ENCODE results near the gene CYB561D1. TPM values are rescaled to one million over a fixed set of nuclear protein-coding genes. Genes with fewer than 3 reads are reported as not detected.

Gene CYB561D1
- total and polyA plus RNA-seq, 2 of the 8 experiments (the other 6 are each of a cell fraction or from before 2014, with no cell fraction given): 3.6 to 3.8 TPM

DNA sequence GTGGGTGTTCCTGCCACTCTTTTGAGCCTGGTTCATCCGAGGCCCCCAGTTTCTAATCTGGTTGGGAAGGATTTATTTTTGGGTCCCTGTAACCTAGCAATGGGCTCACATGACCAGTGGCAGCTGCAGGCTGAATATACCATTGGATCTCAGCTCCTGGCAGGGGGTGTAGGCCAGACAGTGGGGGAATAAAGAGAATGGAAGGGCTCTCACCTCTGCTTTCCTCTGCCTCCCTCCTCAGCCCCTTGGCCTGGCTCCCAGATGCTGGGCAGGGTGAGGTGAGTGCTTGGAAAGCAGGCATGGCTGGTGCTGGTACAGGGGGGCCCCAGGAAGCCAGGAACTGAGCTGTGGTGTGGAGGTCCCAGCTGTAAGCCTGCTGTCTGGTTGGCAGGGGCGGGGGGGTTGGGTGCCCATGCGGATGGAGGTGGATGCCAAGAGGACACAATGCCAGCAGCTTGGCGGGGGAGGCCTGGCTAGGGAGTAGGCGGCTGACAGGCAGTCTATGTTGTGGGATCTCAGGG, 42.1 kb downstream of the CYB561D1 start (continued):
- TF ChIP-seq SIX5 (IDR thresholded peaks at IDR 0.05; ENCODE audit: low read depth, low read length) (no peak), HDAC6 (IDR thresholded peaks at IDR 0.05; ENCODE audit: low read depth, low read length) (no peak), TAF1 (IDR thresholded peaks at IDR 0.05; ENCODE audit: low read depth, low read length) (no peak), CBX5 (IDR thresholded peaks at IDR 0.05; ENCODE audit: low read depth, low read length) (no peak), GTF2F1 (IDR thresholded peaks at IDR 0.05; ENCODE audit: borderline replicate concordance, low read depth, low read length) (no peak)
- TF ChIP-seq, protein P1, sequence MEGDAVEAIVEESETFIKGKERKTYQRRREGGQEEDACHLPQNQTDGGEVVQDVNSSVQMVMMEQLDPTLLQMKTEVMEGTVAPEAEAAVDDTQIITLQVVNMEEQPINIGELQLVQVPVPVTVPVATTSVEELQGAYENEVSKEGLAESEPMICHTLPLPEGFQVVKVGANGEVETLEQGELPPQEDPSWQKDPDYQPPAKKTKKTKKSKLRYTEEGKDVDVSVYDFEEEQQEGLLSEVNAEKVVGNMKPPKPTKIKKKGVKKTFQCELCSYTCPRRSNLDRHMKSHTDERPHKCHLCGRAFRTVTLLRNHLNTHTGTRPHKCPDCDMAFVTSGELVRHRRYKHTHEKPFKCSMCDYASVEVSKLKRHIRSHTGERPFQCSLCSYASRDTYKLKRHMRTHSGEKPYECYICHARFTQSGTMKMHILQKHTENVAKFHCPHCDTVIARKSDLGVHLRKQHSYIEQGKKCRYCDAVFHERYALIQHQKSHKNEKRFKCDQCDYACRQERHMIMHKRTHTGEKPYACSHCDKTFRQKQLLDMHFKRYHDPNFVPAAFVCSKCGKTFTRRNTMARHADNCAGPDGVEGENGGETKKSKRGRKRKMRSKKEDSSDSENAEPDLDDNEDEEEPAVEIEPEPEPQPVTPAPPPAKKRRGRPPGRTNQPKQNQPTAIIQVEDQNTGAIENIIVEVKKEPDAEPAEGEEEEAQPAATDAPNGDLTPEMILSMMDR (IDR thresholded peaks at IDR 0.05; ENCODE audit: control extremely low read depth in 1 of 3, insufficient read depth in 1 of 3, low read depth in 1 of 3, low read length in 3 of 3): no peak
- TF ChIP-seq, protein P2, sequence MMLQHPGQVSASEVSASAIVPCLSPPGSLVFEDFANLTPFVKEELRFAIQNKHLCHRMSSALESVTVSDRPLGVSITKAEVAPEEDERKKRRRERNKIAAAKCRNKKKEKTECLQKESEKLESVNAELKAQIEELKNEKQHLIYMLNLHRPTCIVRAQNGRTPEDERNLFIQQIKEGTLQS (IDR thresholded peaks at IDR 0.05; ENCODE audit: insufficient read depth, low read depth, low read length): no peak

Measured in H1 (cell line).